NB4 (cell line): Measurements from ENCODE around the gene VDAC2.

ENCODE experiments used
- CTCF ChIP-seq: IDR thresholded peaks from one replicate; pipeline ENCODE4 v1.5.1; 2012; ENCODE audit warnings: low read depth, low read length
- MAX ChIP-seq: IDR thresholded peaks from 2 replicates; pipeline ENCODE4 v1.6.1; 2011; ENCODE audit warnings: low read depth, low read length
- MYC ChIP-seq: IDR thresholded peaks from 2 replicates; pipeline ENCODE4 v1.6.1; 2011; ENCODE audit warnings: low read depth, low read length
- POLR2A ChIP-seq: IDR thresholded peaks from 2 replicates; pipeline ENCODE4 v1.6.1; 2011; ENCODE audit warnings: mild to moderate bottlenecking; ENCODE audit not compliant: insufficient read length; ENCODE audit errors: extremely low read depth

GRCh38 chr10:75166623-75166972, 44.0 kb upstream of the VDAC2 start:
- TF ChIP-seq CTCF (no peak), POLR2A (no peak), MAX (no peak), MYC (no peak)
